GM12878 (cell line): ENCODE measurements around the gene SNAPC2.

Source experiments
- HDAC2 ChIP-seq: fragments of 200-600 bp; sonication (generic); IDR thresholded peaks from 2 replicates; pipeline ENCODE4 v1.6.1; 2017
- SP1 ChIP-seq: IDR thresholded peaks from one replicate; pipeline ENCODE4 v1.6.1; 2011; ENCODE audit warnings: low read depth, low read length
- ZNF274 ChIP-seq: IDR thresholded peaks from one replicate; pipeline ENCODE4 v1.8.0; 2011; ENCODE audit not compliant: insufficient read length, insufficient read depth

GRCh38 chr19:7968796-7969554, 48.8 kb downstream of the SNAPC2 start:
- TF ChIP-seq HDAC2: no peak
- TF ChIP-seq ZNF274: no peak
- no peak for TF ChIP-seq SP1
